Right hindlimb (tissue), 1 donor: Measurements from ENCODE around the gene NSUN4.
"Not testable (repeated sequence)": the region's sequence is repeated elsewhere in the genome, so short reads cannot be mapped to it uniquely, and the experiment has no call there.

ENCODE experiments used
- DNase-seq: peaks from one replicate; pipeline ENCODE4 v3.0.0-alpha.2; 2018

Gene NSUN4

GRCh38 chr1:46328182-46328581 is 12.4 kb upstream of the NSUN4 start:
- DNase-seq, result not testable (repeated sequence)

DNA sequence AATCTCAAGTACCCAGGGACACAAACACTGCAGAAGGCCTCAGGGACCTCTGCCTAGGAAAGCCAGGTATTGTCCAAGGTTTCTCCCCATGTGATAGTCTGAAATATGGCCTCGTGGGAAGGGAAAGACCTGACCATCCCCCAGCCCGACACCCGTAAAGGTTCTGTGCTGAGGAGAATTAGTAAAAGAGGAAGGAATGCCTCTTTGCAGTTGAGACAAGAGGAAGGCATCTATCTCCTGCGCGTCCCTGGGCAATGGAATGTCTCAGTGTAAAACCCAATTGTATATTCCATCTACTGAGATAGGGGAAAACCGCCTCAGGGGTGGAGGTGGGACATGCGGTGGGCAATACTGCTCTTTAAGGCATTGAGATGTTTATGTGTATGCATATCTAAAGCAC is 10.8 kb upstream of the NSUN4 start:
- not testable (repeated sequence) for DNase-seq

DNA sequence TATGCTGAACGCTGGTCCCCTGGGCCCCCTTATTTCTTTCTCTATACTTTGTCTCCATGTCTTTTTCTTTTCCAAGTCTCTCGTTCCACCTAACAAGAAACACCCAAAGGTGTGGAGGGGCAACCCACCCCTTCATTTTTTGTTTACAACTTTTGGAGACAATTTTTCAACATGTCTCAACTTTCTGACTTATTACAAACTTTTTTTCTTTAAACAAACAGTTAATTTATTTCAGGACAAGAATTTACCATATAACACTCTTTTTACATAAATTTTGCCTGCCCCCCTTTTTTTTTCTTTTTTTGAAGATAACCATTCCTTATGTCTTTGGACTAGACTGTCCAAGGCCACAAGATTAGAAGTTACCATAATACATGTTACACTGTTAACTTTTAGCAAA is 10.2 kb upstream of the NSUN4 start:
- DNase-seq, result not testable (repeated sequence)

GRCh38 chr1:46331786-46332540 is 8.6 kb upstream of the NSUN4 start:
- DNase-seq, result not testable (repeated sequence)

DNA sequence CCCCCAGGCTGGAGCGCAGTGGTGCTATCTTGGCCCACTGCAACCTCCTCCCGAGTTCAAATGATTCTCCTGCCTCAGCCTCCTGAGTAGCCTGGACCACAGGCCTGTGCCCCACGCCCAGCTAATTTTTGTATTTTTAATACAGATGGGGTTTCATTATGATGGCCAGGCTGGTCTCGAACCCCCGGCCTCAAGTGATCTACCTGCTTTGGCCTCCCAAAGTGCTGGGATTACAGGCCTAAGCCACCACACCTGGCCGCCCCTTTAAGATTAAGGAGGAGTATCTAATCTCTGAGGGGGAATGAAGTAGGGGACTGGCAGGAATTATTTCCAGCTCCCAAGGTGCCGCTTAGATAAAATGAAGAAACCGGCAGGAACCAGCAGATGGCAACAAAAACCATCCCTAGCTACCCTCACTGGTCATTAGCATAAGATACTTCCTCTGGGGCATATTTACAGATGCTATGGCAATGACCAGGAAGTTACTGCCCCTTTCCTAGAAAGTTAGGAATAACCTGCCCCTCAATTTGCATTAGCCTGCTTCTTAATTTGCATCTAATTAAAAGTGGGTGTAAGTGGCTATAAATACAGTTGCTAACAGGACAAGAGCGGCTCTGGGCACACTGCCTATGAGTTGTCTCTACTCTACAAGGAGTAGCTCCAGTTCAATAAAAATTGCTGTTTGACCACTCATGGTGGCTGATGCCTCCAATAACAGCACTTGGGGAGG is 7.1 kb upstream of the NSUN4 start:
- peak; percentile 24 for DNase-seq

- no peak for DNase-seq
Observed at GRCh38 chr1:46334030-46334384, 6.6 kb upstream of the NSUN4 start.

DNA sequence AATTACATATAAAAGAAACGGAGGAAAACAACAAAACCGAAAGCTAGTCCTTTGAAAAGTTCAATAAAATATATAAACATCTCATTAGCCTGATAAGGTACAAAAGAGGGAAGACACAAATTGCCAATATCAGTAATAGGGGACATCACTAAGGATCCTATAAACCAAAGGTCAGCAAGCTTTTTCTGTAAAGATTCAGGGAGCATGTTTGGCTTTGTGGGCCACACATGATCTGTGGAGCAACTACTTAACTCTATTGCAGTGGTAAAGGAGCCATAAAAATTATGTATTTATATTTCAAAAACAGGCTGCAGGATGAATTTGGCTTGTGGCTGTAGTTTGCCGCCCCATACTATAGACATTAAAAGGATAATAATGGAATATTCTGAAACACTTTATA is 5.5 kb upstream of the NSUN4 start:
- no peak for DNase-seq

- DNase-seq, result not testable (repeated sequence)
Observed at GRCh38 chr1:46337409-46337808, 3.2 kb upstream of the NSUN4 start.

DNA sequence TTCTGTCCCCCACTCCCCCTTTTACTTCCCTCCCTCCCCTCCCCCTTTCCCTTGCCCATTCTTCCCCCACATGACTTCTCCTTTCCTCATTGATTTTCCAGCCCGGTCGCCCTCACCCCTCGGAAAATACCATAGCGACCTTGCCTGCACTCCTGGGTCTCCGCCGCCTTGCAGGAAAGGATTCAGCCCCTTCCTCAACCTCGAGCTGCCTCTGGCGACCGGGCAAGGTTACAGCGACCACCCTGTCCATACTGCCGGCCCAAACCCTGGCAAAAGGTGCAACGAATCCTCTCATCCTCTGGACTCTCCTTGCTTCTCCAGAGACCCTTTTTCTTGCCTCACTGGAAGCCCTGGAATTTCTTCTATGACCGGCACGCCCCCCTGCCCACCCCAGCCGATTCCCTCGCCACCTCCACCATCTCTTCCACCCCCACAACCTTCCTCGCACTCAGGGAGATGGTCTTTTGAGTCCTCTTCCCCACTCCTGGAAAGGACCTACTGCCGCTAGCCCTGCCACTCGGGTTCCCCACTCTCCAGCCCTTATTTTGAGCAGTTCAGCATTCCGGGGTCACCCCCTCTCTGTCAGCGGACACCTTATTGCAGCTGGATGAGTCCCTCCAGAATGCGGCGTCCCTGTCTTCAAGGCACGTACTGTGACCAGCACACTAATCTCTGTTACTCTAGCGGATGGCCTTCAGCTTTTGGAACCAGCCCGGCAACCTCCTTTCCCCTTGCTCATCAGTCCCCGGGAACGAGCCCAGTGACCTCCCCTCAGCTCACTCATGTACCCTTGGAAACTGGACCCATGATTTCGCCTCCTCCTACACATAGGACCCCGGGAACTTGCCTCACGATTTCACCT is 846 bp downstream of the NSUN4 start:
- DNase-seq, result peak; percentile 24

- DNase-seq, result no peak
Observed at GRCh38 chr1:46342084-46342656, 1.6 kb downstream of the NSUN4 start.

GRCh38 chr1:46342677-46343350 is 2.2 kb downstream of the NSUN4 start:
- no peak for DNase-seq

GRCh38 chr1:46343351-46343695 is 2.7 kb downstream of the NSUN4 start:
- no peak for DNase-seq

DNA sequence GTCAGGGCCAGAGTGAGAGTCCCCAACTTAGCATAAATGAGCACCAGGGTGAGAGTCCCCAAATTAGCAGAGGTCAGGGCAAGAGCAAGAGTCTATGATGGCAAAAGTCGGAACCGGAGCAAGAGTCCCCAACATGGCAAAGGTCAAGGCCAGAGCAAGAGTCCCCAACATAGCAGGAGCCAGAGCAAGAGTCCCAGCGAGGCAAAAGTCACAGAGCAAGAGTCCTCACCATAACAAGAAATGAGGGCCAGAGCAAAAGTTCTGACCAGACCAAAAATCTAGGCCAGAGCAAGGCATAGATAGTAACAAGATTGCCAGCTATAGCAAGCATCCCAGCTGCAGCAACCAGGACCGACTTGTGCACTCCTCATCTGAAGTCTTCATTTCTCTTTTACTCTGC is 3.1 kb downstream of the NSUN4 start:
- no peak for DNase-seq

GRCh38 chr1:46344481-46344880 is 3.9 kb downstream of the NSUN4 start:
- DNase-seq, result no peak

- no peak for DNase-seq
Observed at GRCh38 chr1:46345281-46345680, 4.7 kb downstream of the NSUN4 start.

DNA sequence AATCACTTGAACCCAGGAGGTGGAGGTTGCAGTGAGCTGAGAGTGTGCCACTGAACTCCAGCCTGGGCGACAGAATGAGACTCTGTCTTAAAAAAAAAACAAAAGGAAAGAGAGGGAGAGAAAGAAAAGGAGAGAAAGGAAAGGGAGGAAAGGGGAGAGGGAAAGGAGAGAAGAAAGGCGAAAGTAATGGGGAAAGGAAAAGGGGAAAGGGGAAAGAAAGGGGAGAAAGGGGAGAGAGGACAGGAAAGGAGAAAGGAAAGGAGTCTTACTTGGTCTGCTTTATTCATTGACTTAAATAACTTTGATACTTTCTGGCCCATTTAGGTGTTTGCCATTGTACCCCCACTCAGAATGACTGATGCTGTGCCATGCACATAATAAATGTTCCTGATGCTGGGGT is 11.8 kb downstream of the NSUN4 start:
- DNase-seq, result no peak

GRCh38 chr1:46355920-46356319 is 15.3 kb downstream of the NSUN4 start:
- not testable (repeated sequence) for DNase-seq

GRCh38 chr1:46362158-46362557 is 21.6 kb downstream of the NSUN4 start:
- DNase-seq, result no peak

DNA sequence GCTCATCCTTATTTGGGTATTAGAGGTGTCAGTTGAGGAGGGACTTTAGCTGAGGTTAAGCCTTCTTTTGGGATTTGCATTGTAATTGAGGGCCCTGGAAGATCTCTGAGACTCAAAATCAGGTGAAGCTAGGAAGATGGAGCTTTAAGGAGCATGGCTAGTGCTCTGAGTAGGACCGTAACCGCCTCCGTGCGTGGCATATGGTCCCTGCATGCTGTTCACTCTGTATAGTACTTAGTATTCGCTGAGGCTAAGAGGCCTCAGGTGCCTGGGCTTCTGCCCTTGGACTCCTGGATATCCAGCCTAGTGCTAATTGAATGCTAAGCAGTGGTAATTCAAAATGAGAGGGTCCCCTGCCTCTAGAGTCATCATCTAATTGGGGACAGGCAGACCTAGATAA is 22.5 kb downstream of the NSUN4 start:
- DNase-seq, result no peak

- no peak for DNase-seq
Observed at GRCh38 chr1:46364612-46365011, 24.0 kb downstream of the NSUN4 start.

DNA sequence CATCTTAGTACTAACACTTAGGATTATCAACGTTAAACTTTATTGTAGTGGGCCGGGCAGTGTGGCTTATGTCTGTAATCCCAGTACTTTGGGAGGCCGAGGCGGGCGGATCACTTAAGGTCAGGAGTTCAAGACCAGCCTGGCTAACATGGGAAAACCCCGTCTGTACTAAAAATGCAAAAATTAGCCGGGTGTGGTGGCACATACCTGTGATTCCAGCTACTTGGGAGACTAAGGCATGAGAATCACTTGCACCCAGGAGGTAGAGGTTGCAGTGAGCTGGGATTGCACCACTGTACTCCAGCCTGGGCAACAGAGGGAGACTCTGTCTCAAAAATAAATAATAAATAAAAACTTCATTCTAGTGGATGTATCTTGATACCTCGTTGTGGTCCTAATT is 25.2 kb downstream of the NSUN4 start:
- not testable (repeated sequence) for DNase-seq

- no peak for DNase-seq
Observed at GRCh38 chr1:46367072-46367471, 26.5 kb downstream of the NSUN4 start.

DNA sequence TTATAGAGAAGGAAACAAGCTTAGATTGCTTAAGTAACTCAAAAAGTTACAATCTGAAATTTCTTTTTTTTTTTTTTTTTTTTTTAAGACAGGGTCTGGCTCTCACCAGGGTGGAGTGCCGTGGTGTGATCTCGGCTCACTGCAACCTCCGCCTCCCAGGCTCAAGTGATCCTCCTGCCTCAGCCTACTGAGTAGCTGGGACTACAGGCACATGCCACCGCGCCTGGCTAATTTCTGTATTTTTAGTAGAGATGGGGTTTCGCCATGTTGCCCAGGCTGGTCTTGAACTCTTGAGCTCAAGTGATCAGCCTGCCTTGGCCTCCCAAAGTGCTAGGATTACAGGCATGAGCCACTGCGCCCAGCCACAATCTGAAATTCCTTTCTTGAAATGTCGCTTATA is 27.1 kb downstream of the NSUN4 start:
- DNase-seq, result not testable (repeated sequence)
